Effector CD4-positive, alpha-beta T cell (primary cell): Measurements from ENCODE around the gene HOXB5.

ENCODE experiments used
- DNase-seq: peaks from one replicate; pipeline ENCODE4 v3.0.0-alpha.2; 2020

HOXB5 gene

GRCh38 chr17:48546924-48547807 lies 46.4 kb downstream of the HOXB5 start:
- no peak for DNase-seq

GRCh38 chr17:48546137-48546923 lies 47.2 kb downstream of the HOXB5 start:
- no peak for DNase-seq

GRCh38 chr17:48545539-48545938 lies 48.0 kb downstream of the HOXB5 start:
- DNase-seq, result no peak

GRCh38 chr17:48545022-48545375 lies 48.6 kb downstream of the HOXB5 start, which contains the start of gene HOXB2:
HOXB2 (minus strand) TSS chr17:48545109; CDS start chr17:48544911, 198 bp downstream.
- DNase-seq, result no peak

GRCh38 chr17:48544349-48545021 lies 49.1 kb downstream of the HOXB5 start:
- DNase-seq, result peak; percentile 36

GRCh38 chr17:48543854-48544348 lies 49.7 kb downstream of the HOXB5 start:
- no peak for DNase-seq

- peak; percentile 43 for DNase-seq
These were observed 50.3 kb downstream of the HOXB5 start for GRCh38 chr17:48543107-48543853.

GRCh38 chr17:48542698-48543106 lies 50.9 kb downstream of the HOXB5 start:
- DNase-seq, result no peak

GRCh38 chr17:48542114-48542656 lies 51.4 kb downstream of the HOXB5 start:
- DNase-seq, result no peak

GRCh38 chr17:48541577-48542113 lies 51.9 kb downstream of the HOXB5 start:
- peak; percentile 31 for DNase-seq
